ENCODE data around the gene TAS1R1.

- TF ChIP-seq PHF8 (IDR thresholded peaks at IDR 0.05; ENCODE audit: borderline replicate concordance, low read length): no peak
- TF ChIP-seq, protein P1, sequence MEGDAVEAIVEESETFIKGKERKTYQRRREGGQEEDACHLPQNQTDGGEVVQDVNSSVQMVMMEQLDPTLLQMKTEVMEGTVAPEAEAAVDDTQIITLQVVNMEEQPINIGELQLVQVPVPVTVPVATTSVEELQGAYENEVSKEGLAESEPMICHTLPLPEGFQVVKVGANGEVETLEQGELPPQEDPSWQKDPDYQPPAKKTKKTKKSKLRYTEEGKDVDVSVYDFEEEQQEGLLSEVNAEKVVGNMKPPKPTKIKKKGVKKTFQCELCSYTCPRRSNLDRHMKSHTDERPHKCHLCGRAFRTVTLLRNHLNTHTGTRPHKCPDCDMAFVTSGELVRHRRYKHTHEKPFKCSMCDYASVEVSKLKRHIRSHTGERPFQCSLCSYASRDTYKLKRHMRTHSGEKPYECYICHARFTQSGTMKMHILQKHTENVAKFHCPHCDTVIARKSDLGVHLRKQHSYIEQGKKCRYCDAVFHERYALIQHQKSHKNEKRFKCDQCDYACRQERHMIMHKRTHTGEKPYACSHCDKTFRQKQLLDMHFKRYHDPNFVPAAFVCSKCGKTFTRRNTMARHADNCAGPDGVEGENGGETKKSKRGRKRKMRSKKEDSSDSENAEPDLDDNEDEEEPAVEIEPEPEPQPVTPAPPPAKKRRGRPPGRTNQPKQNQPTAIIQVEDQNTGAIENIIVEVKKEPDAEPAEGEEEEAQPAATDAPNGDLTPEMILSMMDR (IDR thresholded peaks at IDR 0.05 in 2 of 3, conservative IDR thresholded peaks at IDR 0.05 in 1 of 3; ENCODE audit: insufficient read depth in 2 of 3, low read depth in 1 of 3, low read length in 3 of 3): no peak
- TF ChIP-seq ZNF76 (CRISPR knock-in tag; IDR thresholded peaks at IDR 0.05; ENCODE audit: borderline replicate concordance): no peak
- no peak for TF ChIP-seq ZNF184 (CRISPR knock-in tag; IDR thresholded peaks at IDR 0.05)
- no peak for TF ChIP-seq MYC (IDR thresholded peaks at IDR 0.05; ENCODE audit: low read depth, low read length)
- no peak for TF ChIP-seq MYC (CRISPR knock-in tag; IDR thresholded peaks at IDR 0.05; ENCODE audit: borderline replicate concordance, low read depth)
- TF ChIP-seq FOXM1 (IDR thresholded peaks at IDR 0.05; ENCODE audit: low read depth): no peak
- no peak for TF ChIP-seq FOXM1 (CRISPR knock-in tag; IDR thresholded peaks at IDR 0.05; ENCODE audit: low read depth)
- TF ChIP-seq ZNF311 (CRISPR knock-in tag; IDR thresholded peaks at IDR 0.05): no peak
- TF ChIP-seq ZBTB33 (CRISPR knock-in tag; IDR thresholded peaks at IDR 0.05): no peak
- no peak for TF ChIP-seq ZNF79 (CRISPR knock-in tag; IDR thresholded peaks at IDR 0.05; ENCODE audit: low read depth)
- TF ChIP-seq RBM39 (optimal IDR thresholded peaks at IDR 0.05; ENCODE audit: low read depth, low read length): no peak
- no peak for TF ChIP-seq ZEB2 (IDR thresholded peaks at IDR 0.05)
- TF ChIP-seq, protein P2, sequence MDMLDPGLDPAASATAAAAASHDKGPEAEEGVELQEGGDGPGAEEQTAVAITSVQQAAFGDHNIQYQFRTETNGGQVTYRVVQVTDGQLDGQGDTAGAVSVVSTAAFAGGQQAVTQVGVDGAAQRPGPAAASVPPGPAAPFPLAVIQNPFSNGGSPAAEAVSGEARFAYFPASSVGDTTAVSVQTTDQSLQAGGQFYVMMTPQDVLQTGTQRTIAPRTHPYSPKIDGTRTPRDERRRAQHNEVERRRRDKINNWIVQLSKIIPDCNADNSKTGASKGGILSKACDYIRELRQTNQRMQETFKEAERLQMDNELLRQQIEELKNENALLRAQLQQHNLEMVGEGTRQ (CRISPR knock-in tag; IDR thresholded peaks at IDR 0.05): no peak
- no peak for TF ChIP-seq NFXL1 (CRISPR knock-in tag; IDR thresholded peaks at IDR 0.05)
- no peak for TF ChIP-seq ZBTB8A (IDR thresholded peaks at IDR 0.05; ENCODE audit: partially characterized antibody)
Observed at GRCh38 chr1:6591222-6591621, 36.1 kb downstream of the TAS1R1 start.
